Epithelial cell of esophagus (primary cell): ENCODE results near the gene COQ5.

ENCODE experiments used
- DNase-seq: peaks from one replicate; pipeline ENCODE4 v3.0.0; 2010; ENCODE audit warnings: low read depth
- H3K4me3 ChIP-seq: 2 replicates; pipeline ENCODE4 v1.5.1; 2011; ENCODE audit warnings: mild to moderate bottlenecking, low read length, control low read depth
- TF ChIP-seq, protein P1 (sequence below): IDR thresholded peaks from 2 replicates; pipeline ENCODE4 v1.5.1; 2011; ENCODE audit warnings: low read depth, mild to moderate bottlenecking, low read length, control low read depth, inconsistent platforms; ENCODE audit not compliant: insufficient read depth; ENCODE audit errors: missing control alignments

The COQ5 gene, protein sequence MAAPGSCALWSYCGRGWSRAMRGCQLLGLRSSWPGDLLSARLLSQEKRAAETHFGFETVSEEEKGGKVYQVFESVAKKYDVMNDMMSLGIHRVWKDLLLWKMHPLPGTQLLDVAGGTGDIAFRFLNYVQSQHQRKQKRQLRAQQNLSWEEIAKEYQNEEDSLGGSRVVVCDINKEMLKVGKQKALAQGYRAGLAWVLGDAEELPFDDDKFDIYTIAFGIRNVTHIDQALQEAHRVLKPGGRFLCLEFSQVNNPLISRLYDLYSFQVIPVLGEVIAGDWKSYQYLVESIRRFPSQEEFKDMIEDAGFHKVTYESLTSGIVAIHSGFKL

DNA sequence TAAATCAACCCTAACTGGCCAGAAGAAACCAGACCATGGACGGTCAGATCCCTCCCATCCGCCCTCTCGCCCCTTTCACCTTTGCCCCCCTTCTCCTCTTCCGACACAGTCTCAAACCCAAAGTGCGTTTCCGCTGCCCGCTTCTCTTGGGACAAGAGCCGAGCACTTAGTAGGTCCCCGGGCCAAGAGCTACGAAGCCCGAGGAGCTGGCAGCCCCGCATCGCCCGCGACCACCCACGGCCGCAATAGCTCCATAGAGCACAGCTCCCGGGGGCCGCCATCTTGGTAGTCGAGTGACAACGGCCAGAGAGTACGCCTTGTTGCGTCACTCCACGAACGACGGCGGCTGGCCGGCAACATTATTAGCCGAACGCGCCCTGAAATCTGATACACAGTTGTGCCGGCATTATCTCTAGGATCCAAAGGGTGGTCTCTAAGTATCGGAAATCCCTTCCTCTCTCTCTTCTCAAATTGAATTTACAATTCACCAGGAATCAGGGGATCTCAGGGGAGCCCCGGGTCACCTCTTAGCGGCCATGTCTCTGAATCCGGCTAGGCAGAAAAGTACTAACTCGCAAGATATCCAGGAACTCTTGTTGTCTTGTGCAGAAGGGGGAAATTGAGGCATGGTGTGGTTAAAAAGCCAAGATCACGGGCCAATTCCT, at the start of gene COQ5:
TSS of gene COQ5 (minus strand) at position 298 of the 665 bp plus-strand sequence. CDS start at position 281, 17 bp downstream.
- TF ChIP-seq, protein P1, sequence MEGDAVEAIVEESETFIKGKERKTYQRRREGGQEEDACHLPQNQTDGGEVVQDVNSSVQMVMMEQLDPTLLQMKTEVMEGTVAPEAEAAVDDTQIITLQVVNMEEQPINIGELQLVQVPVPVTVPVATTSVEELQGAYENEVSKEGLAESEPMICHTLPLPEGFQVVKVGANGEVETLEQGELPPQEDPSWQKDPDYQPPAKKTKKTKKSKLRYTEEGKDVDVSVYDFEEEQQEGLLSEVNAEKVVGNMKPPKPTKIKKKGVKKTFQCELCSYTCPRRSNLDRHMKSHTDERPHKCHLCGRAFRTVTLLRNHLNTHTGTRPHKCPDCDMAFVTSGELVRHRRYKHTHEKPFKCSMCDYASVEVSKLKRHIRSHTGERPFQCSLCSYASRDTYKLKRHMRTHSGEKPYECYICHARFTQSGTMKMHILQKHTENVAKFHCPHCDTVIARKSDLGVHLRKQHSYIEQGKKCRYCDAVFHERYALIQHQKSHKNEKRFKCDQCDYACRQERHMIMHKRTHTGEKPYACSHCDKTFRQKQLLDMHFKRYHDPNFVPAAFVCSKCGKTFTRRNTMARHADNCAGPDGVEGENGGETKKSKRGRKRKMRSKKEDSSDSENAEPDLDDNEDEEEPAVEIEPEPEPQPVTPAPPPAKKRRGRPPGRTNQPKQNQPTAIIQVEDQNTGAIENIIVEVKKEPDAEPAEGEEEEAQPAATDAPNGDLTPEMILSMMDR: no peak
- DNase-seq: peak; percentile 85
- peak within 1 kb of the TSS; percentile 93 for H3K4me3 ChIP-seq

DNA sequence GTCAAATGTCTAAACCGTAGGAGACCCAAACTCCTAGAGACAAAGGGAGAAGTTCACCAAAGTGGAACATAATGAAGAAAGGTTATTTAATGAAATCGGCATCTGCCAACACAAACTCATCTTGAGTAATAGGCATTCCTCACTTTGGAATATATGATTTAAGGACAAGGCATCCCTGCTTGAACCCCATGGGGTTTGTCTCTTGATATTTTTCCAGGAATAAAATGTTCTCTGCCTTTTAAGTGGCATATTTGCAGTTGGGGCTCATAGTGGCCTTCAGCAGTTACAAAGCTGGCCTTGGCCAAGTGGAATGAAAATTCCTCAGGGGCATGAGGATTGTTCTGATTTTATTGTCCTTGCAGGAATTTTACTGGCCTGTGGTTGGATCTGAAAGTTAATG, 45.1 kb upstream of the COQ5 start:
- TF ChIP-seq, protein P1: no peak
- no peak overlapping the region for H3K4me3 ChIP-seq
- DNase-seq: no peak

DNA sequence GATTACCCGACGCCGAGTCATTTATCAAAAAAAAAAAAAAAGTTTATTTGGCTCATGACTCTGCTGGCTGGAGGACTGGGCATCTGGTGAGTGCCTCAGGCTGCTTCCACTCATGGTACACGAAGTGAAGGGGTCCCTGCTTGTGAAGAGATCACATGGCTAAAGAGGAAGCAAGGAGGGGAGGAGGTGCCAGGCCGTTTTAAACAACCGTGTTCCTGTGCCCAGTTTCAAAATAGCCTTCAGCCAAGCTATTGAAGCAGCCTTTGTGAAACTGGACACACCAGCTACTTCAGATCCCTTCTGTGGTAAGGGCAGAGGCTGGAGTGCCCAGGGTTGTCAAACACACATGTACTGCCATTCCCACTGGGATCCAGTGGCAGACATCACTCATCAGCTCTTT, 44.6 kb upstream of the COQ5 start:
- TF ChIP-seq, protein P1: no peak
- no peak overlapping the region for H3K4me3 ChIP-seq
- DNase-seq: no peak

DNA sequence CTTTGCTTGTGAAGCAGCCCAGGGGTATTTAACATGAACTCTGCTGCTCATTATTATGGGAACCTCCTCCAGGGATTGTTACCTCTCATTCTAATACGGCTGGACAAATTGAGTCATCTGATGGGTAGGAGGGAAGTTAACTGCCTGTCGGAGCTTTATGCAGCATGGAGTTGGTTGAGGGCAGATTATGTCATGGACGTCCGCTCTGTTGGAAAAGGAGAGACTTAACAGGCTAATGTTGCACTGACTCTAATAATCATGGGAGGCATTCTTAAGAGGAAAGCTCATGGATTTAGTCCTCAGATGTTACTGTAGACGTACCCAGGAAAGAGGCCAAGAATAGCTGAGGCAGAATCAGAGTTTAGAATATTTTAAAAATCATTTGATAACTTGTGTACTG, 42.3 kb upstream of the COQ5 start:
- DNase-seq: no peak
- no peak overlapping the region for H3K4me3 ChIP-seq
- TF ChIP-seq, protein P1: no peak

DNA sequence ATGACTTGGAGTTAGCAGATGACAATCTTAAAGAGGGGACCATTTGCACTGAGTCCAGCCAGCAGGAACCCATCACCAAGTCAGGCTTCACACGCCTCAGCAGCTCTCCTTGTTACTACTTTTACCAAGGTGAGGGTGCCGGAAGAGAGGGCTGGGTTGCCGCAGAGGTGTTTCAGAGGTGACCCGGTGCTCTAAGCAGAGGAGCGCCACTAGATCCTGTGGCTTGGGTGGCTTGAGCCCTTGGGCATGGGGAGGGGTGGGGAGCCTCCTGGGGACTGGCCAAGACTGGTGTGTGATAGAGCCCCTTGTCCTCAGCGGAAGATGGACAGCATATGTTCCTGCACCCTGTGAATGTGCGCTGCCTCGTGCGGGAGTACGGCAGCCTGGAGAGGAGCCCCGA, 34.5 kb upstream of the COQ5 start:
- TF ChIP-seq, protein P1: no peak
- H3K4me3 ChIP-seq: no peak overlapping the region
- DNase-seq: no peak

DNA sequence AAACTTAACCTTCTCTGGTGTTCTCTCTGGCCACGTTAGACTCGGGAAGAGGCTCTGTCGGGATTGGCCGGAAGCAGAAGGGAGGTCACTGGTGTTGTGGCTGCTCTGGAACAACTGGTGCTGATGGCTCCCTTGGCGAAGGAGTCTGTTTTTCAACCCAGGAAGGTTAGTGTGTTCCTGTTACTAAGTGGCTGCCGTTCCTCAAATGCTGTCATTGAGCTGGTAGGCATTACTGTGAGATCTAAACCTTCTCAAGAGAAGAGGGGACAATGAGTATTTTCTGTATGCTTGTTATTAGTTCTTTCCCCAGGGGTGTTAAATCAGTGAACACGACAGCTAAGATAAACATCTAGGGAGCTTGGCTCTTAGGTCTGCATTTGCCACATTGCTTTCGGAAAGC, 33.9 kb upstream of the COQ5 start:
- TF ChIP-seq, protein P1: no peak
- DNase-seq: no peak
- no peak overlapping the region for H3K4me3 ChIP-seq
